Mesendoderm (in vitro differentiated cells): ENCODE results near the gene INPP5F.

Experiments
- DNase-seq: peaks from one replicate; pipeline ENCODE4 v3.0.0; 2013
- H2AK5ac ChIP-seq: 2 replicates; pipeline ENCODE4 v1.6.1; 2013; ENCODE audit warnings: low read length, inconsistent platforms
- H2BK120ac ChIP-seq: 2 replicates; pipeline ENCODE4 v1.6.1; 2013; ENCODE audit warnings: low read depth, mild to moderate bottlenecking, low read length, moderate library complexity, mixed read lengths
- H2BK15ac ChIP-seq: replicated peaks from 2 replicates; pipeline ENCODE4 v1.6.1; 2013; ENCODE audit warnings: low read depth, mild to moderate bottlenecking, moderate library complexity
- H2BK5ac ChIP-seq: 2 replicates; pipeline ENCODE4 v1.6.1; 2013; ENCODE audit warnings: low read length, inconsistent platforms
- H3K18ac ChIP-seq: 2 replicates; pipeline ENCODE4 v1.6.1; 2013; ENCODE audit warnings: mild to moderate bottlenecking, low read length, mixed read lengths
- H3K23ac ChIP-seq: one replicate; pipeline ENCODE4 v1.6.1; 2013; ENCODE audit warnings: low read length
- H3K27ac ChIP-seq: 2 replicates; pipeline ENCODE4 v1.5.1; 2013; ENCODE audit warnings: low read depth, mild to moderate bottlenecking, inconsistent platforms, low read length, moderate library complexity
- H3K27me3 ChIP-seq: 2 replicates; pipeline ENCODE4 v1.6.1; 2013; ENCODE audit warnings: low read length, control low read depth, mild to moderate bottlenecking, inconsistent platforms; ENCODE audit not compliant: insufficient read depth, poor library complexity
- H3K36me3 ChIP-seq: 2 replicates; pipeline ENCODE4 v1.6.1; 2013; ENCODE audit warnings: low read length, inconsistent platforms; ENCODE audit not compliant: control insufficient read depth, insufficient read depth
- H3K4ac ChIP-seq: one replicate; pipeline ENCODE4 v1.6.1; 2013; ENCODE audit warnings: low read depth, mild to moderate bottlenecking, low read length, moderate library complexity
- H3K4me1 ChIP-seq: 2 replicates; pipeline ENCODE4 v1.6.1; 2013; ENCODE audit warnings: low read depth, low read length, inconsistent platforms; ENCODE audit not compliant: control insufficient read depth
- H3K4me2 ChIP-seq: 2 replicates; pipeline ENCODE4 v1.6.1; 2013; ENCODE audit warnings: low read length
- H3K4me3 ChIP-seq: 2 replicates; pipeline ENCODE4 v1.5.1; 2013; ENCODE audit warnings: mild to moderate bottlenecking, low read length
- H3K56ac ChIP-seq: one replicate; pipeline ENCODE4 v1.6.1; 2013; ENCODE audit warnings: low read length
- H3K79me1 ChIP-seq: 2 replicates; pipeline ENCODE4 v1.6.1; 2013; ENCODE audit warnings: low read length, inconsistent platforms
- H3K79me2 ChIP-seq: 2 replicates; pipeline ENCODE4 v1.6.1; 2013; ENCODE audit warnings: mild to moderate bottlenecking, low read length; ENCODE audit not compliant: control insufficient read depth, insufficient read depth
- H3K9ac ChIP-seq: 2 replicates; pipeline ENCODE4 v1.6.1; 2013; ENCODE audit warnings: low read length, inconsistent platforms
- H4K5ac ChIP-seq: one replicate; pipeline ENCODE4 v1.6.1; 2013; ENCODE audit warnings: low read length
- H4K8ac ChIP-seq: one replicate; pipeline ENCODE4 v1.6.1; 2013; ENCODE audit warnings: low read depth, mild to moderate bottlenecking, control low read depth, low read length, moderate library complexity
- WGBS: extraction: QIAGEN DNeasy Blood & Tissue Kit; methylation state at CpG from one replicate; pipeline ENCODE4 v1.1.7; 2013; ENCODE audit warnings: low lambda C conversion rate, missing lambda C conversion rate; ENCODE audit not compliant: insufficient coverage; ENCODE audit errors: extremely low coverage; 5-methylcytosine and 5-hydroxymethylcytosine counted together

The INPP5F gene

GRCh38 chr10:119713744-119714483 is 11.9 kb upstream of the INPP5F start:
- Histone ChIP-seq H3K4ac (no peak overlapping the region), H3K27ac (no peak overlapping the region), H3K27me3 (no peaks in the 10 kb centered on the region), H2BK5ac (no peak overlapping the region), H3K36me3 (no peaks in the 10 kb centered on the region), H3K79me2 (no peaks in the 10 kb centered on the region), H3K56ac (no peak overlapping the region), H2BK120ac (no peak overlapping the region), H3K4me1 (no peaks in the 10 kb centered on the region), H3K4me2 (no peak overlapping the region), H3K23ac (no peak overlapping the region), H4K5ac (no peak overlapping the region), H3K18ac (no peak overlapping the region), H4K8ac (no peak overlapping the region), H2BK15ac (no peak overlapping the region), H3K4me3 (no peak overlapping the region), H2AK5ac (no peak overlapping the region), H3K9ac (no peak overlapping the region), H3K79me1 (no peaks in the 10 kb centered on the region)
- no CpG with 5 or more reads among the region's 7 CpGs for WGBS
- no peak for DNase-seq

GRCh38 chr10:119714484-119714816 is 11.4 kb upstream of the INPP5F start:
- H4K8ac ChIP-seq = no peak overlapping the region
- H2BK120ac ChIP-seq = no peak overlapping the region
- no CpG with 5 or more reads among the region's 2 CpGs for WGBS
- H2AK5ac ChIP-seq = no peak overlapping the region
- H3K79me2 ChIP-seq = no peaks in the 10 kb centered on the region
- H3K4me2 ChIP-seq = no peak overlapping the region
- no peak overlapping the region for H4K5ac ChIP-seq
- no peak overlapping the region for H3K18ac ChIP-seq
- H2BK5ac ChIP-seq = no peak overlapping the region
- no peaks in the 10 kb centered on the region for H3K4me1 ChIP-seq
- no peak overlapping the region for H3K27ac ChIP-seq
- H3K27me3 ChIP-seq = no peaks in the 10 kb centered on the region
- no peak overlapping the region for H3K9ac ChIP-seq
- H3K79me1 ChIP-seq = no peaks in the 10 kb centered on the region
- no peak overlapping the region for H3K4ac ChIP-seq
- H3K4me3 ChIP-seq = no peak overlapping the region
- no peak overlapping the region for H3K23ac ChIP-seq
- no peak for DNase-seq
- no peak overlapping the region for H3K56ac ChIP-seq
- H2BK15ac ChIP-seq = no peak overlapping the region
- no peaks in the 10 kb centered on the region for H3K36me3 ChIP-seq

GRCh38 chr10:119715628-119716505 is 10.0 kb upstream of the INPP5F start:
- no peaks in the 10 kb centered on the region for H3K27me3 ChIP-seq
- H3K18ac ChIP-seq = no peak overlapping the region
- no peak overlapping the region for H3K4me3 ChIP-seq
- H3K4ac ChIP-seq = no peak overlapping the region
- no peak overlapping the region for H3K56ac ChIP-seq
- H2BK5ac ChIP-seq = no peak overlapping the region
- H3K79me2 ChIP-seq = no peaks in the 10 kb centered on the region
- no peak overlapping the region for H4K8ac ChIP-seq
- no peak for DNase-seq
- no peak overlapping the region for H2BK15ac ChIP-seq
- no peaks in the 10 kb centered on the region for H3K79me1 ChIP-seq
- no peak overlapping the region for H2BK120ac ChIP-seq
- H3K4me1 ChIP-seq = no peaks in the 10 kb centered on the region
- H4K5ac ChIP-seq = no peak overlapping the region
- H3K27ac ChIP-seq = no peak overlapping the region
- no peaks in the 10 kb centered on the region for H3K36me3 ChIP-seq
- no peak overlapping the region for H2AK5ac ChIP-seq
- H3K4me2 ChIP-seq = no peak overlapping the region
- no peak overlapping the region for H3K23ac ChIP-seq
- no peak overlapping the region for H3K9ac ChIP-seq
- no CpG with 5 or more reads among the region's 8 CpGs for WGBS

GRCh38 chr10:119723161-119723560 is 2.7 kb upstream of the INPP5F start:
- no peak overlapping the region for H3K18ac ChIP-seq
- H3K36me3 ChIP-seq = no peaks in the 10 kb centered on the region
- H3K56ac ChIP-seq = no peak overlapping the region
- no peak overlapping the region for H3K9ac ChIP-seq
- no peak for DNase-seq
- no CpG with 5 or more reads among the region's 2 CpGs for WGBS
- H3K4ac ChIP-seq = no peak overlapping the region
- H2BK15ac ChIP-seq = no peak overlapping the region
- H3K4me1 ChIP-seq = peaks cover 7% of the 10 kb centered on the region
- no peak overlapping the region for H4K5ac ChIP-seq
- H3K27me3 ChIP-seq = no peaks in the 10 kb centered on the region
- H3K23ac ChIP-seq = no peak overlapping the region
- H3K4me3 ChIP-seq = no peak overlapping the region
- no peak overlapping the region for H2AK5ac ChIP-seq
- H3K79me1 ChIP-seq = no peaks in the 10 kb centered on the region
- no peak overlapping the region for H3K4me2 ChIP-seq
- no peak overlapping the region for H2BK5ac ChIP-seq
- no peak overlapping the region for H3K27ac ChIP-seq
- H3K79me2 ChIP-seq = peaks cover 7% of the 10 kb centered on the region
- no peak overlapping the region for H4K8ac ChIP-seq
- H2BK120ac ChIP-seq = no peak overlapping the region

- Histone ChIP-seq H3K18ac (no peak overlapping the region), H3K4ac (no peak overlapping the region), H3K79me2 (peaks cover 7% of the 10 kb centered on the region), H3K56ac (no peak overlapping the region), H3K27ac (no peak overlapping the region), H3K79me1 (no peaks in the 10 kb centered on the region), H2BK120ac (no peak overlapping the region), H4K5ac (no peak overlapping the region), H3K36me3 (no peaks in the 10 kb centered on the region), H3K4me1 (peaks cover 7% of the 10 kb centered on the region), H3K4me2 (no peak overlapping the region), H3K27me3 (no peaks in the 10 kb centered on the region), H3K9ac (no peak overlapping the region), H4K8ac (no peak overlapping the region), H2AK5ac (no peak overlapping the region), H2BK5ac (no peak overlapping the region), H3K23ac (no peak overlapping the region), H3K4me3 (no peak overlapping the region), H2BK15ac (no peak overlapping the region)
- no CpG with 5 or more reads among the region's 3 CpGs for WGBS
- no peak for DNase-seq
Observed at GRCh38 chr10:119723624-119724023, 2.2 kb upstream of the INPP5F start.
